Measurements from ENCODE around the gene ARL4A.
"Not testable (repeated sequence)": the region's sequence is repeated elsewhere in the genome, so short reads cannot be mapped to it uniquely, and the experiment has no call there.

ARL4A gene

DNA sequence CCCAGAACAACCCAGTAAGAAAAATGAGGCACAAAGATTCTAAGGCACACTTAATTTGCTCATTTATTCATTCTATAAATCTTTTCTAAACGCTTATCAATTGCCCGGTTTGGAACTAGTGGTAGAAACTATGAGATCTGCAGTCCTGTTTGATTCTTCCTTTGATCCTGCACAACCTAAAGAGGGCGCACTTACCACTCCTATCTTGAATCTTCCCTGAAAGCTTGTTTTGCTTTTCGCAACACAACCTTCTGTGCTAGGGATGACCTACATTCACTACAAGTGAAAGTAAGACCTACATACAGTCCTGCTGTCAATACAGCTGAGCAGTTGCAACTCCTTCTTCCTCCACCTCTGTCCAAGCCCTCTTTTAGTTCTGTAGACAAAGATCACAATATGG, 12.6 kb upstream of the ARL4A start:
- peaks cover 8% of the 10 kb centered on the region for H3K4me1 Mint-ChIP-seq
- ATAC-seq (replicated peaks; ENCODE audit: extremely low read depth, poor library complexity, severe bottlenecking) (peak; percentile 89), DNase-seq (ENCODE audit: low spot score in 2 of 2) (peak; percentile 27 to 33)
- no peak overlapping the region for H3K27ac Mint-ChIP-seq (ENCODE audit: low read depth)
- peaks cover 18% of the 10 kb centered on the region for H3K27me3 Mint-ChIP-seq
- H3K4me3 Mint-ChIP-seq: no peak overlapping the region
- peaks cover 2% of the 10 kb centered on the region for H3K36me3 Mint-ChIP-seq (ENCODE audit: insufficient read depth)
- no peaks in the 10 kb centered on the region for H3K9me3 Mint-ChIP-seq

- ATAC-seq (replicated peaks; ENCODE audit: extremely low read depth, poor library complexity, severe bottlenecking): no peak
- H3K9me3 Mint-ChIP-seq: no peaks in the 10 kb centered on the region
Observed at GRCh38 chr7:12683678-12684585, 3.5 kb upstream of the ARL4A start.

GRCh38 chr7:12684733-12685132, 2.7 kb upstream of the ARL4A start:
- ATAC-seq (replicated peaks; ENCODE audit: extremely low read depth, poor library complexity, severe bottlenecking): no peak
- no peak for DNase-seq (ENCODE audit: low spot score in 2 of 2)
- H3K27me3 Mint-ChIP-seq: no peaks in the 10 kb centered on the region
- peaks cover 19% of the 10 kb centered on the region for H3K4me1 Mint-ChIP-seq
- peaks cover 22% of the 10 kb centered on the region for H3K36me3 Mint-ChIP-seq (ENCODE audit: insufficient read depth)
- H3K9me3 Mint-ChIP-seq: no peaks in the 10 kb centered on the region
- peak overlapping the region; percentile 93 for H3K27ac Mint-ChIP-seq (ENCODE audit: low read depth)
- H3K4me3 Mint-ChIP-seq: no peak overlapping the region

More at GRCh38 chr7:12683678-12684585, 3.5 kb upstream of the ARL4A start:
- Mint-ChIP-seq H3K36me3 (ENCODE audit: insufficient read depth) (peaks cover 22% of the 10 kb centered on the region), H3K4me3 (no peak overlapping the region), H3K27me3 (no peaks in the 10 kb centered on the region), H3K27ac (ENCODE audit: low read depth) (peak overlapping the region; percentile 48), H3K4me1 (peaks cover 19% of the 10 kb centered on the region)
- no peak for DNase-seq (ENCODE audit: low spot score in 2 of 2)

DNA sequence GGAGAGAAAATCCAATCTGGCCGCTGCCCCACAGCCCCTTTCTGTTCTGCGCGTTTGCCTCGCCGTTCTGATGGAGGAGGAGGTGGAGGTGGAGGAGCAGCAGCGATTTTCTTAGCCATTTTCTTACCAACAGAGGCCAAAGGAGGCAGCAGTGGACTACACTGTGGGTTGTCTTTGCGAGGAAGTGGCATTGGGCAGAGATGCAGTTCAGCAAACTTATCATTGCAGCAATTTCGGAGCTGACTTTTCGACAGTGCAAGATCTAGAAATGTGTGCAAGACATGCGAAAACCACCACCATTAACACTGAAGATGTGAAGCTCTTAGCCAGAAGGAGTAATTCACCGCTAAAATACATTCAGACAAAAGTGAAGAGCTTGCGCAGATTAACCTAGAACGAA, 1.9 kb upstream of the ARL4A start:
- Mint-ChIP-seq H3K36me3 (ENCODE audit: insufficient read depth) (peaks cover 22% of the 10 kb centered on the region), H3K9me3 (no peaks in the 10 kb centered on the region), H3K4me1 (peaks cover 19% of the 10 kb centered on the region), H3K4me3 (peak overlapping the region; percentile 95), H3K27ac (ENCODE audit: low read depth) (peak overlapping the region; percentile 93), H3K27me3 (no peaks in the 10 kb centered on the region)
- no peak for ATAC-seq (replicated peaks; ENCODE audit: extremely low read depth, poor library complexity, severe bottlenecking)
- DNase-seq (ENCODE audit: low spot score in 2 of 2): peak in 1 of 2 donors; percentile 31

GRCh38 chr7:12686234-12686890, 1.1 kb upstream of the ARL4A start:
- no peaks in the 10 kb centered on the region for H3K27me3 Mint-ChIP-seq
- H3K36me3 Mint-ChIP-seq (ENCODE audit: insufficient read depth): peaks cover 23% of the 10 kb centered on the region
- peak overlapping the region; percentile 95 for H3K4me3 Mint-ChIP-seq
- H3K27ac Mint-ChIP-seq (ENCODE audit: low read depth): peak overlapping the region; percentile 93
- peak; percentile 91 for ATAC-seq (replicated peaks; ENCODE audit: extremely low read depth, poor library complexity, severe bottlenecking)
- H3K4me1 Mint-ChIP-seq: peaks cover 19% of the 10 kb centered on the region
- no peaks in the 10 kb centered on the region for H3K9me3 Mint-ChIP-seq
- DNase-seq (ENCODE audit: low spot score in 2 of 2): peak; percentile 97 to 98

- no peak for ATAC-seq (replicated peaks; ENCODE audit: extremely low read depth, poor library complexity, severe bottlenecking)
- DNase-seq (ENCODE audit: low spot score in 2 of 2): no peak
- peaks cover 20% of the 10 kb centered on the region for H3K4me1 Mint-ChIP-seq
- H3K27me3 Mint-ChIP-seq: no peaks in the 10 kb centered on the region
- H3K36me3 Mint-ChIP-seq (ENCODE audit: insufficient read depth): peaks cover 23% of the 10 kb centered on the region
- H3K4me3 Mint-ChIP-seq: peak overlapping the region; percentile 95
- no peaks in the 10 kb centered on the region for H3K9me3 Mint-ChIP-seq
- peak overlapping the region; percentile 93 for H3K27ac Mint-ChIP-seq (ENCODE audit: low read depth)
Observed at GRCh38 chr7:12687718-12688171, 312 bp downstream of the ARL4A start.

GRCh38 chr7:12688485-12689170, 1.2 kb downstream of the ARL4A start:
- Mint-ChIP-seq H3K4me1 (peaks cover 25% of the 10 kb centered on the region), H3K27ac (ENCODE audit: low read depth) (peak overlapping the region; percentile 93), H3K36me3 (ENCODE audit: insufficient read depth) (peaks cover 23% of the 10 kb centered on the region)
- ATAC-seq (replicated peaks; ENCODE audit: extremely low read depth, poor library complexity, severe bottlenecking); H3K4me3 Mint-ChIP-seq; H3K27me3 Mint-ChIP-seq; DNase-seq (ENCODE audit: low spot score in 2 of 2); H3K9me3 Mint-ChIP-seq: not testable (repeated sequence)

GRCh38 chr7:12689451-12689850, 2.0 kb downstream of the ARL4A start:
- Mint-ChIP-seq H3K9me3 (no peaks in the 10 kb centered on the region), H3K36me3 (ENCODE audit: insufficient read depth) (peaks cover 23% of the 10 kb centered on the region), H3K4me3 (no peak overlapping the region), H3K4me1 (peaks cover 25% of the 10 kb centered on the region), H3K27ac (ENCODE audit: low read depth) (no peak overlapping the region), H3K27me3 (no peaks in the 10 kb centered on the region)
- no peak for DNase-seq (ENCODE audit: low spot score in 2 of 2)
- no peak for ATAC-seq (replicated peaks; ENCODE audit: extremely low read depth, poor library complexity, severe bottlenecking)

DNA sequence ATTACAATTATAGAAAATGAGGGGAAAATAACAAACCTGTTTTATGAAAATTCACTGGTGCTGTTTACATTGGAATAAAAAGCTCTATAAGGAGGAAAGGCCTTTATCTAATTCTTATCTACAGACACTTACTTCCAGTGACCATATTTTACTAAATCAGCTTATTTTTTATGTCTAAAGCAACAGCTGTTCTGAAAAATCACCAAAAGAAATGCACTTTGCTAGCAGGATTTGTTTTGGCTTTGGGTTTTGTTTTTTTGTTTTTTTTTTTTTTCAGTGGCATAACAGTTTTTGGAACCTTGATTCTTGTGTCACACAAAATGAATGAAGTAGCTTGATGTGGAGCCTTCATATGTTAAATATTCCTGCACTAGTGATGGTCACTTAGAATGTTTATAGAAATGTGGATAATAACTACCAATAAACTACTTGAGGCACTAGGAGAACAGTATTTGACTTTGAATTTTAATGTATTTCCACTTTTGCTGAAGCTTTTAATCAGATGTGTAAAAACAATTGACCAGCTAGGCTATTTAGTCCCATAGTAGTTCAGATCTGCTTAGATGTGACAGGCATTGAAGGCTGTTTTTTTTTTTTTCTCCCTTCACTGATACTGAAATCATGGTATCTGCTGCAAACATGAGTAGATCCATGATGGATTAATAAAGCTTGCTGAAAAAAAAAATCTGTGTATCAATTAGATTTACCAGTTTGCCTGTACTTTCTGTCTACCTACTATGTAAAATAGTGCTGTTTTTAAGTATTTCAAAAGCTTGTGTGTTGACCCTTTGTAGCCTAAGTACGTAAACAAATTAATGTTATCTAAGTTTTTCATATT, 2.8 kb downstream of the ARL4A start:
- Mint-ChIP-seq H3K9me3 (no peaks in the 10 kb centered on the region), H3K4me1 (peaks cover 25% of the 10 kb centered on the region), H3K27me3 (no peaks in the 10 kb centered on the region), H3K27ac (ENCODE audit: low read depth) (no peak overlapping the region), H3K4me3 (no peak overlapping the region), H3K36me3 (ENCODE audit: insufficient read depth) (peaks cover 23% of the 10 kb centered on the region)
- DNase-seq (ENCODE audit: low spot score in 2 of 2) (no peak), ATAC-seq (replicated peaks; ENCODE audit: extremely low read depth, poor library complexity, severe bottlenecking) (no peak)

DNA sequence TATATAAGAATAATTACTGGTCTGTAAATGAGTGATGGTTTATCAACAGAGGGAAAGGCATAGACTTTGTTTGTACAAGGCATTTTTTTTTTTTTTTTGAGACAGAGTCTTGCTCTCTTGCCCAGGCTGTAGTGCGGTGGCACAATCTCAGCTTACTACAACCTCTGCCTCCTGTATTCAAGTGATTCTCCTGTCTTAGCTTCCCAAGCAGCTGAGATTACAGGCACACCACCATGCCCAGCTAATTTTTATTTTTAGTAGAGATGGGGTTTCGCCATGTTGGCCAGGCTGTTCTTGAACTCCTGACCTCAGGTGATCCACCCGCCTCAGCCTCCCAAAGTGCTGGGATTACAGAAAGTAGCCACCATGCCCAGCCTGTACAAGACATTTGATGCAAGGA, 4.0 kb downstream of the ARL4A start:
- H3K36me3 Mint-ChIP-seq (ENCODE audit: insufficient read depth): peaks cover 17% of the 10 kb centered on the region
- not testable (repeated sequence) for ATAC-seq (replicated peaks; ENCODE audit: extremely low read depth, poor library complexity, severe bottlenecking); H3K27me3 Mint-ChIP-seq; DNase-seq (ENCODE audit: low spot score in 2 of 2); H3K9me3 Mint-ChIP-seq; H3K27ac Mint-ChIP-seq (ENCODE audit: low read depth); H3K4me3 Mint-ChIP-seq
- H3K4me1 Mint-ChIP-seq: peaks cover 19% of the 10 kb centered on the region

- Mint-ChIP-seq H3K27me3 (no peaks in the 10 kb centered on the region), H3K4me1 (peaks cover 19% of the 10 kb centered on the region), H3K36me3 (ENCODE audit: insufficient read depth) (peaks cover 11% of the 10 kb centered on the region), H3K4me3 (no peak overlapping the region), H3K9me3 (no peaks in the 10 kb centered on the region), H3K27ac (ENCODE audit: low read depth) (no peak overlapping the region)
- DNase-seq (ENCODE audit: low spot score in 2 of 2): no peak
- no peak for ATAC-seq (replicated peaks; ENCODE audit: extremely low read depth, poor library complexity, severe bottlenecking)
Observed at GRCh38 chr7:12692035-12692434, 4.6 kb downstream of the ARL4A start.
